Stimulated activated naive CD8-positive, alpha-beta T cell treated with anti-CD3 and anti-CD28 coated beads, Interleukin-15, Interleukin-2, amounts not matched to agents 100 ng/mL and 50 ng/mL, for 24 hours (primary cell): ENCODE measurements around the gene PACSIN2.
"Not testable (repeated sequence)": the region's sequence is repeated elsewhere in the genome, so short reads cannot be mapped to it uniquely, and the experiment has no call there.

Experiments
- H3K27ac Mint-ChIP-seq: one replicate; pipeline ENCODE4 v1.8.0; 2021; ENCODE audit warnings: mild to moderate bottlenecking, mixed read lengths
- H3K27me3 Mint-ChIP-seq: one replicate; pipeline ENCODE4 v1.8.0; 2021; ENCODE audit warnings: mixed read lengths
- H3K36me3 Mint-ChIP-seq: one replicate; pipeline ENCODE4 v1.8.0; 2021; ENCODE audit warnings: low read depth, mixed read lengths
- H3K4me1 Mint-ChIP-seq: one replicate; pipeline ENCODE4 v1.8.0; 2021; ENCODE audit warnings: low read depth, mixed read lengths
- H3K4me3 Mint-ChIP-seq: one replicate; pipeline ENCODE4 v1.8.0; 2021; ENCODE audit warnings: mild to moderate bottlenecking, mixed read lengths
- H3K9me3 Mint-ChIP-seq: one replicate; pipeline ENCODE4 v1.8.0; 2021; ENCODE audit warnings: mixed read lengths

PACSIN2 gene

GRCh38 chr22:42971473-42971860, 43.5 kb downstream of the PACSIN2 start:
- H3K9me3 Mint-ChIP-seq, H3K27me3 Mint-ChIP-seq, H3K27ac Mint-ChIP-seq, H3K4me3 Mint-ChIP-seq: not testable (repeated sequence)
- H3K36me3 Mint-ChIP-seq: peaks cover 13% of the 10 kb centered on the region
- H3K4me1 Mint-ChIP-seq: peaks cover 46% of the 10 kb centered on the region

DNA sequence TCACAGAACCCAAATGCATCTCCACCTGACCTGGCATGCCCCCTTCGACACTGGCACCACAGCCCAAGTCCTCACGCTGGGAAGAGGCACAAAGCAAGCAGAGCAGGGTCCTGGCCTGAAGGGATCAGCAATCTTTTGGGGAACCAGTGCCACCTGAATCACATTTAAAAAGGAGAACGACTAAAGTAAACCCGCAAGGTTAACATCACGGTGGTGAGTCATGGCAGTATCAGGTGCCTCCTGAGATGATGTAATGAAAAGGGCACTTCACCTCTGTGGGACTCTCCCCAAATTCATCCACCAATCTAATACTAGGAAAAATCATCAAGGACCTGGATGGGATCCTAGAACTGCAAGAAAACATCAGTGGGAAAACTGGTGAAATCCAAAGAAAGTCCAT, 44.9 kb downstream of the PACSIN2 start:
- H3K9me3 Mint-ChIP-seq: no peaks in the 10 kb centered on the region
- H3K27me3 Mint-ChIP-seq: no peaks in the 10 kb centered on the region
- no peak overlapping the region for H3K4me3 Mint-ChIP-seq
- peaks cover 52% of the 10 kb centered on the region for H3K4me1 Mint-ChIP-seq
- peak overlapping the region; percentile 38 for H3K27ac Mint-ChIP-seq
- peaks cover 13% of the 10 kb centered on the region for H3K36me3 Mint-ChIP-seq

DNA sequence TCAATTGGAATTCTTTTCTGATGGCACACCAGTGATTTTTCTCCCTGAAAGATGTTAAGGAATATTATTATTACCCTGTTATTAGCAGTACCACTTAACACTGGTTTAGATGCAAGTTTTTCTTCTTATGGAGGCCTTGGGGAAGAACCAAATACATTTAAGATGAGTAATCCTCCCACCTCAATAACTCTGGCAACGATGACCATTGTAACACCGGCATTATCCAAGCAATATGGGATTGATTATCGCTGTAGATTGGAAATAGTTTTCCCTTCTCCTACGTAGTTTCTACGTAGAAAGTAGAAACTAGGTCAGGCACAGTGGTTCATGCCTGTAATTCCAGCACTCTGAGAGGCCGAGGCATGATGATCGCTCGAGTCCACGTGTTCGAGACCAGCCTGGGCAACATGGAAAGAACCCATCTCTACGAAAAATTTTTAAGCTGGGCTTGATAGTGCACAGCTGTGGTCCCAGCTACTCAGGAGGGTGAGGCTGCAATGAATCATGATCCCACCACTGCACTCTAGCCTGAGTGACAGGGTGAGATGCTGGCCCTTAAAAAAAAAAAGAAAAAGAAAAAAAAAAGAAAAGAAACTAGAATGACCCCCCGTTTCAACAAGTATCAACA, 45.5 kb downstream of the PACSIN2 start:
- peaks cover 13% of the 10 kb centered on the region for H3K36me3 Mint-ChIP-seq
- H3K27ac Mint-ChIP-seq: peak overlapping the region; percentile 38
- no peaks in the 10 kb centered on the region for H3K27me3 Mint-ChIP-seq
- H3K9me3 Mint-ChIP-seq: no peaks in the 10 kb centered on the region
- peaks cover 58% of the 10 kb centered on the region for H3K4me1 Mint-ChIP-seq
- H3K4me3 Mint-ChIP-seq: no peak overlapping the region

DNA sequence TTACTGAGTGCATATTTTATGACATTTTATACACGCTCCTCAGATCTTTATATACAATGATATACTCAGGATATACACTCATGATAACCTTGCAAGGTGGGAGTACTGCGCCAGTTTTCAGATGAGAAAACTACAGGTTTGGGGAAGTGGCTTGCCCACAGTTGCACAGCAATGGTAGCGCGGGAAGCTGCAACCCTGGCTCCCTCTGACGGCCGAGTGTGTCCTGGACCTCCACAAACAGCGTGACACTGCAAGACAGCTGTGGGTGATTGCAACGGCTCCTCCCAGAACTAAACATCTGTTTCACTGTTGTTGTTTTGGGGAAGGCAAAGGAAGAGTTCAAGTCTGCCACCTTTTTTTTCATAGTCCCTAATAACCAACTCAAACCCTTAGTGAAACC, 47.0 kb downstream of the PACSIN2 start:
- Mint-ChIP-seq H3K27me3 (no peaks in the 10 kb centered on the region), H3K4me3 (no peak overlapping the region), H3K9me3 (no peaks in the 10 kb centered on the region), H3K36me3 (peaks cover 17% of the 10 kb centered on the region), H3K4me1 (peaks cover 66% of the 10 kb centered on the region), H3K27ac (no peak overlapping the region)

DNA sequence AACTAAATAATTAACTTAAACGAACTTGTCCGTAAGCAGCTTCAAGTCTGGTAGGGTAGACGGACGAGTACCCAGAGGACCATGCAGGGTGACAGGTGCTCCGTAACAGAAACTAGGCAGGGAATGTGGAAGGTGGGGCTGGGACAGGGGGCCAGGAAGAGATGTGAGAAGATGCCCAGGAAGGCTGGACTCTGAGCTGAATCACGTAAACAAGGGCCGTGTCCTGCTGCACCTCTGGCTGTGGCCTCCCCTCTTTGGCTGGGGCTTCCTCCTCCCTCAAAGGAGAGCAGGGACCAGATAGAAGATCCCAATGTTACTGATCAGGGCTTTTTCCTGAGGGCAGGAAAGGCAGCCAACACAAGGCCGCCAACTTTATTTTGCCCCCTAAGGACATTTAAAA, 47.9 kb downstream of the PACSIN2 start:
- Mint-ChIP-seq H3K4me1 (peaks cover 70% of the 10 kb centered on the region), H3K27me3 (no peaks in the 10 kb centered on the region), H3K9me3 (no peaks in the 10 kb centered on the region), H3K4me3 (no peak overlapping the region), H3K36me3 (peaks cover 14% of the 10 kb centered on the region), H3K27ac (no peak overlapping the region)

DNA sequence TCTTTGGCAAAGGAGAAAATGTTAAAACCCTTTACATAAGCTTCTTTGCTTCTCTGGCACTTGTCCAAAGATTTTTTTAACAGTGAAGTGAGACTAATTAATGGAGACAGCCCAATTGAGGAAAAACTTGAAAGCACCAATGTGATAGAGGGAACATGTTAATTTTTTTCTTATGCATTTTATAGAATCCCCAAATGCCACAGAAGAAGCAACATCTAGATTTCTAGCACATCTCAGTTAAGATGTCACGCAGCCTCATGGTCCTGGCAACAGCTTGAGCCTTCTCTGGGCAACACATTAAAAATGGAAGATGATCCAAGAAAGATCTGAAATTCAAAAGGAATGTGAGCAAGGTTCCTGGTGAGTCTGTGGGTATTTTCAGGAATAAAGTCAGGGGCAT, 48.5 kb downstream of the PACSIN2 start:
- no peak overlapping the region for H3K27ac Mint-ChIP-seq
- H3K9me3 Mint-ChIP-seq: no peaks in the 10 kb centered on the region
- peaks cover 76% of the 10 kb centered on the region for H3K4me1 Mint-ChIP-seq
- H3K4me3 Mint-ChIP-seq: no peak overlapping the region
- no peaks in the 10 kb centered on the region for H3K27me3 Mint-ChIP-seq
- H3K36me3 Mint-ChIP-seq: peaks cover 13% of the 10 kb centered on the region

DNA sequence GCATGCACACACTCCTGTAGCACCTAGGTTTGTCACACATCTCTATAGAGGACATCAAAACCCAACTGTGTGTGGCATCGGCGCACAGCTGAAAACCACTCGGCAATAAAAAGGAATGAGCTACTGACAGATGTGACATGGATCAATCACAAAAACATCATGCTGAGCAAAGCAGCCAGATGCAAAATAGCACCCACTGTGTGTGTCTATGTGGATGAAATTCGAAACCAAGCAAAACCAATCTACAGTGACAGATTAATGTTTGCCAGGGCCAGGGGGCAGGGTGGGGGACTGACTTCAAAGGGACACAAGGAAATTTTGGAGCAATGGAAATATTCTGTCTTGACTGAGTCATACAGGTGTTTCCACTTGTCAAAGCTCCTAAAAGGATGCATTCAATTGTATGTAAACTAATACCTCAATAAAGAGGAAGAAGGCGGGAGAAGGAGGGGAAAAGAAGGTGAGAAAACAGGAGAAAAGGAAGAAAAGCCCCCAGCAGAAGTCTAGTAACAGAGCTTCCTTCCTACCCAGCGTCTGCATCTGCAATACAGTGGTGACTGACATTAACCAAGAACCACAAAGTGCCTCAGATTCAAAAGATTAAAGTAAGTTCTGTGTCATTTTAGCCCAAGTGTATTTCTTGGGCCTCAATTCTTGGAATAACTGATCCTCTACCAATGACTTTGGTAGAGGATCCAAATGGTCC, 49.8 kb downstream of the PACSIN2 start:
- Mint-ChIP-seq H3K4me1 (peaks cover 81% of the 10 kb centered on the region), H3K27me3 (no peaks in the 10 kb centered on the region), H3K36me3 (peaks cover 11% of the 10 kb centered on the region), H3K27ac (peak overlapping the region; percentile 98), H3K9me3 (no peaks in the 10 kb centered on the region), H3K4me3 (peak overlapping the region; percentile 34)

DNA sequence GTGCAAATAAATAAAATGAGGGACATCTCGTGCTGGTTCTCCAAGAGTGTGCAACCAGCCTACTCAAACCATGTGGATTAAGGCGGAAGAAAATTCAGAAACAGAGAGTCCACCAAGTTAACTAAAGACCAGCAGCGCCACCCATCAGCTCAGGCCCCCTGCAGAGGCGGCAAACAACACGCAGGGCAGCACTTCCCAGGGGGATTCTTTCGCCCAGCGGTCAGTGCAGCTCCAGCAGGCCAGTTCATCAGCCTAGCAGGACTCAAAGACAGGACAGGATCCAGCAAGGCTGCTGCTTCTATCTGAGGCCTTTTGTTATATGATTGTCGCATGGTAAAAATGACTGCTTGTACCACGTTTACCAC, 51.7 kb downstream of the PACSIN2 start:
- Mint-ChIP-seq H3K36me3 (peaks cover 7% of the 10 kb centered on the region), H3K27ac (peak overlapping the region; percentile 62), H3K4me1 (peaks cover 87% of the 10 kb centered on the region), H3K27me3 (no peaks in the 10 kb centered on the region), H3K4me3 (no peak overlapping the region), H3K9me3 (no peaks in the 10 kb centered on the region)

DNA sequence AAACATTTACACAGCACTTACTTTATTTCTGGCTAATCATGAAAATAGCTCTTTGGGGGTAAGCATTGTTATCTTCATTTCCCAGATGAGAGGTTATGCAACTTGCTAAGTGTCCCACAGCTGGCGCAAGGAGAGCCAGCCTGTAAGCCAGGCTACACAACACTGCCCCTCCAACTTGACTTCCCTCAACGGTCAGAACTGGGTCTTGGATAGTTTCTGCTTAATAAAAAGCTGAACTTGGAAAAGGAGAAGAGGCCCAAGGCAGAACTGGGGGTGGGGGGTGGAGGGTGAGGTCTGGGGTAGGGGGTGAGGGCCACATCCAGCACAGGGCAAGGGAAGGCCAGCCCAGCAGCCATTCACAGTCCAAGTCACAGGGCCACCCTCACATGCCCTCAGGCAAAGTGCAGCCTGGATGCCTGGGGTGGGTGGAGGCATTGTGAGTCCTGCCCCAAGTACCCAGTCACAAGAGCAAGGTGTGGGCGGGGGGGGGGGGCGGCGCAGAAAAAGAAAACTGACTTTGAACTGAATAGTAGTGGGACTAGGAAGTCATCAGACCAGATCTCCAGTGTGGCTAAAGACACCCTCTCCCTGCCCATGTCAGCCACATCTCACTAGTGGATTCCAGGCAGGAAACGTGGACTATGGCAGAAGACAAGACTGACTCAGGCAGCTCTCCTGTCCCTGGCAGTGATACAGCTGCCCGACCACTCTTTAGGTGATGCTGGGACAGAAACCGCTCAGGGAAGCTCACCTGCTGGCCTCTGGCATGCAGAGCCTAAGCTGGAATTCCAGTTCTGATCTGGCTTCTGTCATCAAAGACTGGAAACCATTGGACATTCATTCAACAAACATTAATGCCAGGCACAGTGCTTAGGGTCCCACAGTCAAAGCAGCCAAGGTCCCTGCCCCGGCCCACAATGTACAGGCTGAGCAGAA, 52.4 kb downstream of the PACSIN2 start:
- H3K36me3 Mint-ChIP-seq: peaks cover 4% of the 10 kb centered on the region
- no peaks in the 10 kb centered on the region for H3K27me3 Mint-ChIP-seq
- peaks cover 89% of the 10 kb centered on the region for H3K4me1 Mint-ChIP-seq
- H3K9me3 Mint-ChIP-seq: no peaks in the 10 kb centered on the region
- no peak overlapping the region for H3K4me3 Mint-ChIP-seq
- H3K27ac Mint-ChIP-seq: no peak overlapping the region

- Mint-ChIP-seq H3K27ac (no peak overlapping the region), H3K4me1 (peaks cover 86% of the 10 kb centered on the region), H3K9me3 (no peaks in the 10 kb centered on the region), H3K27me3 (no peaks in the 10 kb centered on the region), H3K36me3 (peaks cover 4% of the 10 kb centered on the region), H3K4me3 (no peak overlapping the region)
Observed at GRCh38 chr22:42961810-42962209, 53.1 kb downstream of the PACSIN2 start.

DNA sequence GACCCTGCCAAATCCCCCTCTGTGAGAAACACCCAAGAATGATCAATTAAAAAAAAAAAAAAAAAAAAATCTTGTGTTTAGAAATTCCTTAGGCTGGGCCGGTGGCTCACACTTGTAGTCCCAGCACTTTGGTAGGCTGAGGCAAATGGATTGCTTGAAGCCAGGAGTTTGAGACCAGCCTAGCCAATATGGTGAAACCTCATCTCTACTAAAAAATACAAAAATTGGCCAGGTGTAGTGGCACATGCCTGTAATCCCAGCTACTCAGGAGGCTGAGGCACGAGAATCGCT, 53.6 kb downstream of the PACSIN2 start:
- H3K4me1 Mint-ChIP-seq: peaks cover 83% of the 10 kb centered on the region
- H3K9me3 Mint-ChIP-seq, H3K27ac Mint-ChIP-seq, H3K27me3 Mint-ChIP-seq, H3K36me3 Mint-ChIP-seq, H3K4me3 Mint-ChIP-seq: not testable (repeated sequence)

GRCh38 chr22:42960531-42961399, 54.2 kb downstream of the PACSIN2 start:
- no peak overlapping the region for H3K4me3 Mint-ChIP-seq
- no peaks in the 10 kb centered on the region for H3K9me3 Mint-ChIP-seq
- H3K27ac Mint-ChIP-seq: no peak overlapping the region
- peaks cover 77% of the 10 kb centered on the region for H3K4me1 Mint-ChIP-seq
- no peaks in the 10 kb centered on the region for H3K27me3 Mint-ChIP-seq
- peaks cover 10% of the 10 kb centered on the region for H3K36me3 Mint-ChIP-seq

- H3K9me3 Mint-ChIP-seq: no peaks in the 10 kb centered on the region
- H3K27ac Mint-ChIP-seq: peak overlapping the region; percentile 37
- peaks cover 19% of the 10 kb centered on the region for H3K36me3 Mint-ChIP-seq
- peaks cover 68% of the 10 kb centered on the region for H3K4me1 Mint-ChIP-seq
- no peaks in the 10 kb centered on the region for H3K27me3 Mint-ChIP-seq
- peak overlapping the region; percentile 65 for H3K4me3 Mint-ChIP-seq
Observed at GRCh38 chr22:42959576-42960509, 55.1 kb downstream of the PACSIN2 start.

DNA sequence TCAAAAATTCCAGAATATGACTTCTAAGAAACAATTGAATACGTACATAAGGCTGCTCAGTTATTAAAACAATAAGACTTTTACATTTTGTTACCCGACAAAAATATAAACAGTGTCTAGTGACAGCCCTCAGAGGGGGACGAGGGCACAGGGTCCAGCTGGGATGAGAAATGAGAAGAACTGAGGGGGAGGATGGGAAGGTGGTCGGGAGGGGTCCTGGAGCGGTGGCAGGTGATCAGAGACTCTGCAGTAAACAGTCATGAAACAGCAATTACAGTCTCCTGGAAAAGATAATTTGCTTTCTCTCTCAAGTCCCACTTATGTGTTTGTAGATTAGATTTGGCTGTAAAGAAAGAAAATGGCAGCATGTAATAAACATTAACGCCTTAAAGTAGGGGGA, 56.0 kb downstream of the PACSIN2 start:
- H3K4me1 Mint-ChIP-seq: peaks cover 59% of the 10 kb centered on the region
- no peaks in the 10 kb centered on the region for H3K9me3 Mint-ChIP-seq
- H3K36me3 Mint-ChIP-seq: peaks cover 19% of the 10 kb centered on the region
- H3K27me3 Mint-ChIP-seq: no peaks in the 10 kb centered on the region
- H3K4me3 Mint-ChIP-seq: peak overlapping the region; percentile 65
- peak overlapping the region; percentile 34 for H3K27ac Mint-ChIP-seq
